ENCODE data around the gene CCDC137. TPM values are rescaled to one million over a fixed set of nuclear protein-coding genes. Genes with fewer than 3 reads are reported as not detected.
A peak's percentile ranks its signal among the peaks of the same experiment; 100 is the strongest.

Gene CCDC137
- total RNA-seq, 1 experiment from 2014 or later: 49.9 TPM

DNA sequence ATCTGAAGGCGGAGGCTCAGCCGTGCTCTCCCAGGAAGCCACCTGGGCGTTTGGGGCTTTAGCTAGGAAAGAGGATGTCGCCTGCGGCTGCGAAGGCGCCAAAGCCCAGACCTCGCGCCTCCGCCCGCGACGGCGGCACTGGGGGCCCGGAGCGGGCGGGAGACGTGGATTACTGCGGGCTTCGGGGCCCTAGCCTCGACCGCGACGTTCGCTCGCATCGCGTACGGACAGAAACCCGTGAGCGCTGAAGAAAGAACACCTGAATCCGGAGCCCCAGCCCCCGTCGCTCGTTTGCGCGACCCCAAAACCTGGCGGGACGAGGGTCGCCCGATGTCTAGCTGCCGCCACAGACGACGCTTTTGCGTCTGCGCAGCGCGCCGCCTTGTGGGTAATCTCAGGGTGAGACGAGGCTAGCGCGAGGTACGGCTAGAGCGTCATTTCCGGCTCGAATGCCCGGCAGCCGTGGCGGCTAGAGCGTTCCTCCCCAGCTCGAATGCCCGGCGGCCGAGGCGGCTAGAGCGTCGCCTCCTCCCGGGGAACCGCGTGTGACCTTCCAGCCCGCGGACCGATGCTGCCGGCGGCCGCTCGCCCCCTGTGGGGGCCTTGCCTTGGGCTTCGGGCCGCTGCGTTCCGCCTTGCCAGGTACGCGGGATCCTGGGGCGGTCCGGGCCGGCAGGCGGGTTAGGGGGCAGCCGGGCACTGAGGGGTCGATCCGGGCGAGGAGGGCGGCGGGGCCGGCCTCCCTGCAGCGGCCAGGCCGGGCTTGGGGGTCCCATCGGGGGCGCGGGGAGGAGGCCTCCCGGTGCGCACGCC lies 36.6 kb downstream of the CCDC137 start, which contains the start of gene MRPL12:
MRPL12 (plus strand) TSS at position 434 of the 813 bp plus-strand sequence; CDS start at position 569, 135 bp downstream.
- DNase-seq (peak; percentile 95), ATAC-seq (peak; percentile 80)
- H3F3A ChIP-seq (ENCODE audit: low read length, unreplicated experiment): peaks cover 3% of the 10 kb centered on the region
- peak within 1 kb of the TSS; percentile 62 for H2AFZ ChIP-seq (ENCODE audit: low read length)
- peak within 1 kb of the TSS; percentile 97 for H3K4me2 ChIP-seq (ENCODE audit: low read length)
- POLR2A ChIA-PET (ENCODE audit: unreplicated experiment): interaction anchor here (0.6 to 1.0 kb wide), 7 partner anchors 10 to 324 kb away, joined by 3 to 10 read pairs (median 4); partner anchors contain the start of genes CCDC137 and PCYT2
- H3K79me2 ChIP-seq (ENCODE audit: low read length): peaks cover 83% of the 10 kb centered on the region
- H3K27ac ChIP-seq (ENCODE audit: low read length): peak within 1 kb of the TSS; percentile 74
- peak within 1 kb of the TSS; percentile 99 for H3K9ac ChIP-seq (ENCODE audit: low read length)
- peaks cover 22% of the 10 kb centered on the region for H3K4me1 ChIP-seq (ENCODE audit: insufficient read depth, low read length)
- H3K27me3 ChIP-seq (ENCODE audit: low read length): no peaks in the 10 kb centered on the region
- peaks cover 15% of the 10 kb centered on the region; the same call in 1 of the 2 replicates for H4K20me1 ChIP-seq (ENCODE audit: low read length)
- CTCF ChIA-PET: no interaction called here
- H3K4me3 ChIP-seq (ENCODE audit: low read length): peak within 1 kb of the TSS; percentile 75
- TF ChIP-seq, protein P1, sequence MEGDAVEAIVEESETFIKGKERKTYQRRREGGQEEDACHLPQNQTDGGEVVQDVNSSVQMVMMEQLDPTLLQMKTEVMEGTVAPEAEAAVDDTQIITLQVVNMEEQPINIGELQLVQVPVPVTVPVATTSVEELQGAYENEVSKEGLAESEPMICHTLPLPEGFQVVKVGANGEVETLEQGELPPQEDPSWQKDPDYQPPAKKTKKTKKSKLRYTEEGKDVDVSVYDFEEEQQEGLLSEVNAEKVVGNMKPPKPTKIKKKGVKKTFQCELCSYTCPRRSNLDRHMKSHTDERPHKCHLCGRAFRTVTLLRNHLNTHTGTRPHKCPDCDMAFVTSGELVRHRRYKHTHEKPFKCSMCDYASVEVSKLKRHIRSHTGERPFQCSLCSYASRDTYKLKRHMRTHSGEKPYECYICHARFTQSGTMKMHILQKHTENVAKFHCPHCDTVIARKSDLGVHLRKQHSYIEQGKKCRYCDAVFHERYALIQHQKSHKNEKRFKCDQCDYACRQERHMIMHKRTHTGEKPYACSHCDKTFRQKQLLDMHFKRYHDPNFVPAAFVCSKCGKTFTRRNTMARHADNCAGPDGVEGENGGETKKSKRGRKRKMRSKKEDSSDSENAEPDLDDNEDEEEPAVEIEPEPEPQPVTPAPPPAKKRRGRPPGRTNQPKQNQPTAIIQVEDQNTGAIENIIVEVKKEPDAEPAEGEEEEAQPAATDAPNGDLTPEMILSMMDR (conservative IDR thresholded peaks at IDR 0.05; ENCODE audit: low read depth, low read length): no peak
- no peak for TF ChIP-seq EZH2phosphoT487 (IDR thresholded peaks at IDR 0.05; ENCODE audit: borderline replicate concordance, low read length)
- TF ChIP-seq EZH2 (IDR thresholded peaks at IDR 0.05; ENCODE audit: low read length, unreplicated experiment): no peak
- BruUV-seq (replicated peaks): no TSS peak
- no peaks in the 10 kb centered on the region for H3K9me2 ChIP-seq (replicated peaks; ENCODE audit: low read length)
- intact Hi-C loops (cut with micrococcal nuclease): no loop called here
- H3K9me3 ChIP-seq (ENCODE audit: low read length): no peaks in the 10 kb centered on the region
- H3K36me3 ChIP-seq (ENCODE audit: low read depth, low read length): peaks cover 51% of the 10 kb centered on the region

DNA sequence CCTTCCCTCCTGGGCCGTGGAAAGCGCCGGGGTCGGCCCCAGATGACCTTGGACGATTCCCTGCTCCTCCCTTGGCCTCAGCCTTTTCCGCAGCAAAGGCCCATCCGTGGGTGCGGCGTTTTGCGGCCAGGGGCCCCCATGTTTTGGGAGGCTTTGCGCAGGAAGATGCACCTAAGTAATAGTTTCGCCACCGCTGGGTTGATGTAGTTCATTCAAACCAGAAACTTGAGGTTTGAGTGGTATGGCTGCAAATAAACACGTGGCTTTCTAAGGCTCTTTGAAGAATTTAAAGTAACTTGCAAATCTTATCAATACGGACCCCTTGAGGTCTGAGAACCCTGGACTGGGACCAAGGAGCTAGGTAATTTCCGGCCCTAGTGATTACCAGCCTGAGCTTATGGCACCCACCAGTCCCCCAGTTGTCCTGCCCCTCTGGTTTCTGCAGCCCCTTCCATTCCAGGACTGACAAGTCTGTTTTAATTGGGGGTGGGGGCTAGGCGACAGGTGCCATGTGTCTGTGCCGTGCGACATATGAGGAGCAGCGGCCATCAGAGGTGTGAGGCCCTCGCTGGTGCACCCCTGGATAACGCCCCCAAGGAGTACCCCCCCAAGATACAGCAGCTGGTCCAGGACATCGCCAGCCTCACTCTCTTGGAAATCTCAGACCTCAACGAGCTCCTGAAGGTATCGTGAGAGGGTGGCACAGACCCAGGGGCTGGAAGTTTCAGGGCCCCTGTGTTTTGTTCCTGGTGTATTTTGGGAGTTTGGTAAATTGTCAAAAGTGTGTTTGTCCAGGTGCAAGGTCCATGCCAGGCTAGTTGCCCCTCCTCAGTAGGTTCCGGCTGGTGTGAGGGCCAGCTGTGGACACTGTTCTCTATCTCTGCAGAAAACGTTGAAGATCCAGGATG lies 37.5 kb downstream of the CCDC137 start:
- BruUV-seq (replicated peaks): TSS peak; percentile 42
- TF ChIP-seq EZH2phosphoT487 (IDR thresholded peaks at IDR 0.05; ENCODE audit: borderline replicate concordance, low read length): no peak
- TF ChIP-seq, protein P1 (conservative IDR thresholded peaks at IDR 0.05; ENCODE audit: low read depth, low read length): no peak
- no peak for TF ChIP-seq EZH2 (IDR thresholded peaks at IDR 0.05; ENCODE audit: low read length, unreplicated experiment)
- peak overlapping the region; percentile 99 for H3K9ac ChIP-seq (ENCODE audit: low read length)
- H3K9me3 ChIP-seq (ENCODE audit: low read length): no peaks in the 10 kb centered on the region
- peak overlapping the region; percentile 97 for H3K4me2 ChIP-seq (ENCODE audit: low read length)
- ChIA-PET POLR2A (ENCODE audit: unreplicated experiment) (interaction anchor here (0.8 to 1.0 kb wide), 3 partner anchors 9 to 325 kb away, joined by 3 to 10 read pairs (median 6); no protein-coding TSS in a partner anchor), CTCF (no interaction called here)
- H3K27ac ChIP-seq (ENCODE audit: low read length): peak overlapping the region; percentile 74
- H3K36me3 ChIP-seq (ENCODE audit: low read depth, low read length): peaks cover 45% of the 10 kb centered on the region
- peaks cover 15% of the 10 kb centered on the region; the same call in 1 of the 2 replicates for H4K20me1 ChIP-seq (ENCODE audit: low read length)
- peaks cover 74% of the 10 kb centered on the region for H3K79me2 ChIP-seq (ENCODE audit: low read length)
- intact Hi-C loops (cut with micrococcal nuclease): no loop called here
- ATAC-seq: no peak
- H2AFZ ChIP-seq (ENCODE audit: low read length): peak overlapping the region; percentile 62; the same call in 1 of the 2 replicates
- peaks cover 22% of the 10 kb centered on the region for H3K4me1 ChIP-seq (ENCODE audit: insufficient read depth, low read length)
- no peak for DNase-seq
- H3K4me3 ChIP-seq (ENCODE audit: low read length): peak overlapping the region; percentile 75
- H3F3A ChIP-seq (ENCODE audit: low read length, unreplicated experiment): peaks cover 3% of the 10 kb centered on the region
- no peaks in the 10 kb centered on the region for H3K27me3 ChIP-seq (ENCODE audit: low read length)
- H3K9me2 ChIP-seq (replicated peaks; ENCODE audit: low read length): no peaks in the 10 kb centered on the region
